ENCODE measurements around the gene RFX2.

The RFX2 gene

GRCh38 chr19:6103217-6103644 lies 7.1 kb downstream of the RFX2 start:
- no peak for DNase-seq

- DNase-seq: peak; percentile 41
These were observed 8.3 kb downstream of the RFX2 start for GRCh38 chr19:6101991-6102390.

GRCh38 chr19:6101291-6101825 lies 8.9 kb downstream of the RFX2 start:
- no peak for DNase-seq

GRCh38 chr19:6100284-6100915 lies 9.9 kb downstream of the RFX2 start:
- peak; percentile 91 for DNase-seq

GRCh38 chr19:6099599-6099998 lies 10.7 kb downstream of the RFX2 start:
- no peak for DNase-seq

- no peak for DNase-seq
These were observed 11.3 kb downstream of the RFX2 start for GRCh38 chr19:6099033-6099432.

GRCh38 chr19:6098574-6098973 lies 11.7 kb downstream of the RFX2 start:
- DNase-seq: no peak

GRCh38 chr19:6097911-6098310 lies 12.4 kb downstream of the RFX2 start:
- DNase-seq: no peak

- DNase-seq: peak; percentile 38
These were observed 14.5 kb downstream of the RFX2 start for GRCh38 chr19:6095760-6096159.

GRCh38 chr19:6092329-6093286 lies 17.7 kb downstream of the RFX2 start:
- peak; percentile 60 for DNase-seq

- DNase-seq: no peak
These were observed 18.5 kb downstream of the RFX2 start for GRCh38 chr19:6091771-6092291.

GRCh38 chr19:6090634-6091033 lies 19.7 kb downstream of the RFX2 start:
- DNase-seq: no peak

- no peak for DNase-seq
These were observed 21.7 kb downstream of the RFX2 start for GRCh38 chr19:6088602-6089049.

- DNase-seq: peak; percentile 70
These were observed 23.2 kb downstream of the RFX2 start for GRCh38 chr19:6087074-6087571.

- no peak for DNase-seq
These were observed 24.1 kb downstream of the RFX2 start for GRCh38 chr19:6086068-6086788.

GRCh38 chr19:6084821-6085220 lies 25.5 kb downstream of the RFX2 start:
- no peak for DNase-seq

- DNase-seq: no peak
These were observed 31.2 kb downstream of the RFX2 start for GRCh38 chr19:6079107-6079506.

GRCh38 chr19:6078068-6078467 lies 32.2 kb downstream of the RFX2 start:
- no peak for DNase-seq

GRCh38 chr19:6076675-6077463 lies 33.4 kb downstream of the RFX2 start:
- DNase-seq: no peak

GRCh38 chr19:6076291-6076665 lies 34.0 kb downstream of the RFX2 start:
- DNase-seq: no peak

GRCh38 chr19:6074709-6075403 lies 35.4 kb downstream of the RFX2 start:
- DNase-seq: no peak
